Suppressor macrophage treated with lipopolysaccharide for 1 hour (primary cell): Measurements from ENCODE around the gene CD58.
A peak's percentile ranks its signal among the peaks of the same experiment; 100 is the strongest.

ENCODE experiments used
- DNase-seq, 3 donors: peaks; one replicate each; pipeline ENCODE4 v3.0.0-alpha.2; 2020 to 2022

CD58 gene

DNA sequence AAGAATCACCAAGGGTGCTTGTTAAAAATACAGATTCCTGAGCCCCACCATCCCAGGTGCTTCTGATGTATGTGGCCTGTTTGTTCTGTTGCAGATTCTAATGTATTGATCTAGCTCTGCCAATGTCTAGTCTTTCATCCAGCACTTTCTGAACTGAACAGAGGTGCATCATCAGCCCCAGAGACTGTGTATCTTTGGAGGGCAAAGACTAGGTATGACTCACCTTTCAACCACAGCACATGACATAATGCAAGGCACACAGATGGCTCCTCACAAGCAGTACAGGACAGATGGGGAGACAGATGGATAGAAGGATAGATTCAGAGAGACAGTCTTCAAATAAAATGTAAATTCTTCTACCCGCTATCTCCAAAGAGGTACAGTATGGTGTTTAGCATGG is 32.3 kb downstream of the CD58 start:
- peak; percentile 37 to 54 (median 47) for DNase-seq

DNA sequence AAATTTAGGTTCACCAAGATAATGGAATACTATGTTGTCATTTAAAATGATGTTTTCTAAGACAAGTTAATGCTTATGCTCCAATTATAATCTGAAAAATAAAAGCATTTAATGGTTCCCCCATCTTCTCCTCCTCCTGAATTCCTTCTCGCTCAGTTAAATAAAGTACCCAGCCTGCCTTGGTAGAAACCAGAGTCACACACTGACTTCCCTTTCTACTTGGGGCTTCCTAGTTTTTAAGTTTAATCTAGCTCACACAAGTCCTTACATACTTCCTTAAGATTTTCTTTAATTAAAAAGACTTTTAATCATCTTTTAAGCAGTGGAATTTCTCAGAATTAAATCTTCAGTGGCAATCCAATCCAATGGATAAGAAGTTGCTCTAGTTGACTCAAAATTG is 32.9 kb downstream of the CD58 start:
- peak; percentile 30 to 47 (median 43) for DNase-seq

DNA sequence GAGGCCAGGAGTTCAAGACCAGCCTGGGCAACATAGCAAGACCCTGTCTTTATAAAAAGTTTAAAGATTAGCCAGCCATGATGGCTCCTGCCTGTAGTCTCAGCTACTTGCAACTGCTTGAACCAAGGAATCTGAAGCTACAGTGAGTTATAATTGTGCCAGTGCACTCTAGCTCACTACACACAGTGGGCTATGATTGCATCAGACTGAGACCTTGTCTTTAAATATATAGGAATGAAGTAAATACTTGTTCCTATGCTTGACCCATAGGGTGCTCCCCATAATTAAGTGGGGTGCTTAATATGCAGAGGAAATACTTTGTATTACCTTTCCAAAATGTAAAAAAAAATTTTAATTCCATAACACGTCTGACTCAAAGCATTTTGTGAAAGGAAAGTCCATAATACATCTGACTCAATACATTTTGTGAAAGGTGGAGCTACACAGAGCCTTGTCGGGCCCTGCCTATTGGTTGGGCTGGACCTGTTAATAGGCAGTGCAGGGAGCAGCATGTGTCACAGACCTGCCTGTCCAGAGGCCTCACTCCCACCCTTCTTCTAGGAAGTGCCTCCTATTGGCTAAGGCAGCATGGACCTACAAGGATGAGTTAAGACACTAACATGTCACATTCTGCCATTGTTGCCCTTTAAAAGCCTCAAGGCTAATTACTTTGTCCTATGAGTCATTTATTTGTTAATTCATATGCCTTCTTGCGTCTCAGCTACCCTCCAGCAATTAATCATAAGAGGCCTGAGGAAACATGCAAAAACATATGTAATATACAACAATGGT is 33.6 kb downstream of the CD58 start:
- peak; percentile 61 to 79 (median 77) for DNase-seq

DNA sequence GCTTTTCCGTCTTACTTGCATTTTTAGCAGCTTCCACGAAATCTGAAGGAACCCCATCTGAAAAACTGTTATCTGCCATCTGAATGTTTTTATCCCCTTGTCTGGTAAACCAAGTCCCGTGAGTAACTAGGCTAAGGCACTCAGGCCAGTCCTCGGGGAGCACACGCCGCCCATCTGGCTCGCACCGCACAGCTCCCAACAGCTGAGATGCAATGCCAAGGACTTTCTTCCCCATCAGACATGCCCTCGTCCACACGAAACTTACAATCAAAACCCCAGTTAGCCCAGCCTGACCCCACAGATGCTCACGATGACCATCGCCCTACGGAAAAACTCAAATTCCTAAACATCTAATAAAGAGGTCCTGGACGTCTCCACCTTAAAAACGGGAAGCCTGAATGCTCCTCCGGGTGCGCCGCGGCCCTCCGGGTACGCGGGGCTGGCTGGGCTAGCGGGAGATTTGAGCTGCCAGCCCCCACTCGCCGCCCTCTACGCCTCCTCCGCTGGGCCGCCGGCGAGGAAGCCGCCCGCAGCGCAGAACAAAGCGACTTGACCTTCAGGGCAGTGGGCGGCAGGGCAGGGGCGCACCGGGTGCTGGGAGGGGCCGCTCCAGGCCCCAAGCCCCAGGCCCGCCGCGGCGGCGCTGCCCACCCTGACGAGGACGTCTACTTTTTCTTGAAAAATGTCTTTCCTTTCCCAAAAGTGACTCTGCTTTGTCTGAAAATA is 36.6 kb downstream of the CD58 start:
- DNase-seq, result no peak

DNA sequence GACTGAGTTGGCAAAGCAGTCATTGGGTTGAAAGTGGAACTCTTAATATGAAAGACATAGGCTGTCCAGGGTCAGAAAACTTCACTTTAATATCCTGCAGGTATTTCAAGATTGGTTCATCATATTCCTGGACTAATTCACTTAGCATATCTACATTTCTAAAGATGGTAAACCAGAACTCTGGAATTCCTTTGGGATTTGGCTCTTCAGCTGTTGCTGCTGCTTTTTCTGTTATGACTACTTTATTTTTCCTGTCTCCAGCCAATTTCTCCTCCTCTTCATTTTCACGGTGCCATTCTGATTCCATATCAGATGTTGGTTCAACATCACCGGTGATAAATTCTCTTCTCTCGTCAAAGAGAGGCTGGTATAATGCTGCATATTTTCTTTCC is 37.4 kb downstream of the CD58 start:
- no peak for DNase-seq

DNA sequence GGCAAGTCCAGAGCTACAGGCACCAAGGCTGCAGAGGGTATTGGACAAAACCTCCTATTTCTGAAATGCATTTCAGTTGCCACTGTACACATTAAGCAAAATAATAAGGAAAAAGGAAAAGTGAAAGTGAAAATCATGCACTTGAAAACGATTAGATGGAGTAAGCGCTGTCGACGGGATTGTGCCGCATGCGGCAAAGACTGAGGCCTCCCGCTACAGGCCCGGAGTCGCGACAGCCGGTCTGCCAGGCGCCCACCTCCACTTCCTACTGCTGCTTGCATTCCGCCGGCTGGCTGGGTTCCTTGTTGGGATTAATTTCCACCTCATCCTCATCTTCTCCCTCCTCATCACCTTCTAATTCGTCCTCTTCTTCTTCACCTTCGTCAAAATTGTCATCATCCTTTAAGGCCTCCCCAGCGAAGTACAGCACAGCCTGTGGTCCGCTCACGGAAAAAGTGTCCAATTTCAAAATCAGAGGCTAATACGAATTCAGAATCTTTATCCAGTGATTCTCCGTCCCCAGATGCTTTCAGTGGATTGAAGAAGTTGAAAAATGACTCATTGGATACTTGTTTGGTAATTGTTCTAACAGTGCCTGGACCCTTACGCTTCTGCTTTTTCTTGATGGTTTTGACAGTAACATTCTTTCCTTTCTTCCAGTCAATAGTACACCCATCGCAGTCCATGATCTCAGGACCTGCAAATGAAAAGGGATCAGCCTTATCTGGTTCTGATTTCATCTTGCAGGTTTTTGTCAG is 38.0 kb downstream of the CD58 start:
- peak; percentile 56 to 85 (median 77) for DNase-seq

DNA sequence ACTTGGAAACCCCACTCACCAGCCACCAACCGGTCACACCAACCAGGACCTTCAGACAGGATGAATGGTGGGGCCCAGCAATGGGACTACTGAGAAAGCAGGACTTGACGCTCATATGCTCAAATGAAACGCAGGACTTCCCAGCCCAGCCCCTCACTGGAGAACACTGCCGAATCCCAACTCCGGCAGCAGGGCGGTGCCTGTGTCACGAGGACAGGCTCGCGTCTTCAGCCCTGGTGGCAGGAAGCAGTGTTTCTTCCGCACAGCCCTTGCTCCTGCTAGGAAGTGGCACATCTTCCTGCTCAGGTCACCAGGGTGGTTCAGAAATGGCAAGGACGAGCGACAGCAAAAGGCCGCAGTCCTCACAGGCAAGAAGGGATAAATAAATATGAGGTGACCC is 38.9 kb downstream of the CD58 start:
- no peak for DNase-seq

DNA sequence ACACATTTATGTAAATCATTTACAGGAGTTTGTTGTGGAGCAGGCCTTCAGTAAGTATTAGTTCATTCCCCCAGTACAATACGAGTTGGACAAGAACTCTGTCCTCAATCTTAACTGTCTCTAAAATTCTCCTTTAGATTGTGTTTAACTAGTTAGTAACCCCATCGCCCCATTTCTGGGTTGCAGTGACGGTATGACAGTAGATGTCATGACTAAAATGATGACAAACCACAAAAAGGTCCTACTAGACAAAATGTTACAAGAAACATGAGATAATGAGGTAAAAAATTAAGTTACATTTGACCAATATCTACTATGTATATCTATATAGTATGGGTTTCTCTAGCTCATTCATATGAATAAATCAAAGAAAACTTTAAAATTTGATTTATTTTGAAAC is 41.1 kb downstream of the CD58 start:
- no peak for DNase-seq

DNA sequence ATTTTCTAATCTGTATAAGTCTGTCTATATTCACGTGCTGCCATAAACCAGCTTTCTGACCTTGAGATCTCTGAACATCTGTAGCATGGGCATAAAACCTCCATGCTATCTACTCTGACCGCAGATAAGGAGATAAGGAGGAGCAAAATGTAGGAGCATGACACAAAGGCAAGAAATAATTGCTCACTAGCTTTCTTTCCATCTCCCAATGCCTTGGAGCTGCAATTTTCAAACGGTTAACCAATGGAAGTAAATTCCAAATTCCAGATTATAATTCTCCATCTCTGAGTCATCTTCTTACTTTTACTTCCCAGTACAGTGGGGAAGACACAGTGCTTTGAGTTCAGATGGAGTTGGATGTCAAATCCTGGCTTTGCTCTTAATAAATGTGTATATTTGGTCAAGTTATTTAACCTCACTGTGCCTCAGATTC is 41.6 kb downstream of the CD58 start:
- no peak for DNase-seq

DNA sequence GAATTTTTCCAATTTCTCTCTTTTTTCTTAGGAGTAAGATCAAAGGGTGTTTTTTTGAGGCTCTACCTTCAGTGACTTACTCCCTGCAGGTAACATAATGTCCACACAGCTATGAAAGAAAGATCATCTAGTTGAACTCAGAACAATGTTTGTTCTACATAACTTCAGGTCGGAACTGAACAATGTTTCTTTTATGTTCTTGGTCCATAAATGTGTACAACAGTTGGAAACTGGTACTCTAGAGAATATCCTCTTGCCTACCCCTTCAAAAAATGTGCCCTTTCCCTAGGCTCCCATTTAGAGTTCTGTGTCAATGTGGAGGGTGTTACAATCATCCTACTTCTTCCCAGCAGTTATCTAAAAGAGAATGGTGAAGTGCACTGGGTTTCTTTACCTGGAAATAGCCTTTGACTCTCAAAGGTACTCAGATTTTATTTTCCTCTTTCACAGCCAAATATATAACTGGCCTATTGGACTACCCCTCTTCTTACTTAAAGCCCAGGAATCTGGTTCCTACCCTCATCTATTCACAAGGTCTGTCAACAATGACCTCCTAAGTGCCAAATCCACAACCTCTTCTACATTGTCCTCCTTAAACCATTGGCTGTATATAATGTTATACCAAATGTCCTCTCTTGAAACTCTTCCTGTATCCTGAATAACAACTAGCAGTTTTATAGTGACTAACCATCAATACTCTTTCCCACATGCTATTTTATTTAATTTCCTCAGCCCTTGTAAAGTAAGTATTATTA is 42.3 kb downstream of the CD58 start:
- no peak for DNase-seq

DNA sequence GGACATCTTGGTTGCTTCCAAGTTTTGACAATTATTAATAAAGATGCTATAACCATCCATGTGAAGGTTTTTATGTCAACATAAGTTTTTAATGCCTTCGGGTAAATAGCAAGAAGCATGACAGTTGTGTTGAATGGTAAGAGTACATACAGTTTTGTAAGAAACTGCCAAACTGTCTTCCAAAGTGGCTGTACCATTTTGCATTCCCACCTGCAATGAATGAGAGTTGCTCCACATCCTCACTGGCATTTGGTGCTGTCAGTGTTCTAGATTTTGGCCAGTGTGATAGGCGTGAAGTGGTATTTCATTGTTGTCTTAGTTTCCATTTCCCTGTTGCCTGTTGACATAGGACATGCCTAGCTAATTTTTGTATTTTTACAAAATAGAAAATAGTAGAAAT is 45.4 kb downstream of the CD58 start:
- no peak for DNase-seq

DNA sequence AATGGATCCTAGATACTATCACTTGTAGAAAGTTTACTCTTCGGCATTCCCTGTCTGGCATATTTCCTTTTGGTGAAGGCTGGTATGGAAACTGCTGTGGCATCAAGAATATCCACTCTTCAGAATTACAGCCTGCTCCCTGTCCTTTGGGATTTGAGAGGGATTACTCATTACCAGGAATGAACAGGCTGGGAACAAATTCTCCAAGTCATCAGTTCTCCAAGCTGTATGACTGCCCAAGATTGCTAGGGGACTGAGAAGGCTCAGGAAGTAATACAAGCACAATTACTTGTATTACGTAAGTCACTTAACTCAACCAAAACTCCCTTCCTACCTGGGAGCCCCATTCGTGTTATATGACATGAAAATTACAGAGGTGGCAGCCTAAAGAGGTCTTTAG is 49.6 kb downstream of the CD58 start:
- DNase-seq, result no peak

DNA sequence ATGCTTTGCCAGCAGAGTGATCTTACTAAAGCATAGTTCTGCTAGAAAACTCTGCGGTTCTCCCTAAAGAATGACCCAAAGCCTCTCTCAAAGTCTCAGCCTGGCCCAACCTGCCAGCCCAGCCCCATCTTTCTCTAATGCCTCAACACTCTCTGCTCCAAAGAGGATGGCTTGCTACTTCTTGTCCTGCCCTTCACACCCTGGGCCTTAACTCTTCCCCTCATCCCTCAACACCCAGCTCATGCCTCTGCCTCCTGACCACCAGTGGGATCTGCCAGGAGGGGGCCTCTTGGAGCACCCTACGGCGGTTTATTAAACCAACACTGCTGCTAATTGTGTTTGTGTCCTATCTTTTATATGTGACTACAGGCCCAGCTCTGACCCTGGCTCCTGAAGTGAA is 52.4 kb downstream of the CD58 start:
- DNase-seq, result no peak

DNA sequence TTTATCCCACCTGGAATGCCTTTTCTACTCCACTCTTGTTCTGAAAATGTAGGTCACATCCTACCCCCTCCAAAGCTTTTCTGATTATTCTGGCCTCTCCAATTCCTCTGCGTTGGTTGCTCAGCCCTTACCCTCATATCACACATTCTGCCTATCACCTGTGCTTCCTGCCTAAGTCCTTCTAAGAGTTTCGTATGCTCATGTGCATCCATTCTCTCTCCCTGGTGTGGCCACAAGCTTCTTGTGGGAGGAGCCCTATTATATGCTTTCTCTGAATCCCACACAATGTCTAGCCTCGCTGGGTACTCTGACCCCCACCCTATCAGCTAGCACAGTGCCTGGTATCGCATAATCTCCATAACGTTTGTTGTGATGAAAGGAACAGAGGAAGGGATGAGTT is 54.2 kb downstream of the CD58 start:
- DNase-seq, result no peak

DNA sequence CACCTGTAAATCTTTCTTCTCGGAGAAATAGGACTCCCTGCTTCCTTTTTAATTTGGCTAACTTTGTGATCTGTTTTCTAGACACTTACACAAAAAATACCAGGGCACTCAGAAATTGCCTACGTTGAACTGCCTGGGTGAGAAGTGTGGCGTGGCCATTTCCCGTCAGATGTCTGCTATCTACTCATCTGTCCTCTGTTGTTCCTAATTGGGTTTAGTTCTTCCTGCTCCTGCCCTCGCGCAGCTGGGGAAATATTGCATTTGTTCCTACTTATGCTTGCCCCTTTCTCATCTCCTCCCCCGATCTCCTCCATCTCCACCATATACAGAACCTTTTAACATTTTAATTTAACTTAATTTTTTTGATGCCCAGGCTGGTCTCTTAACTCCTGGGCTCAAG is 55.1 kb downstream of the CD58 start:
- DNase-seq, result peak in 2 of 3 donors; percentile 37 to 60

DNA sequence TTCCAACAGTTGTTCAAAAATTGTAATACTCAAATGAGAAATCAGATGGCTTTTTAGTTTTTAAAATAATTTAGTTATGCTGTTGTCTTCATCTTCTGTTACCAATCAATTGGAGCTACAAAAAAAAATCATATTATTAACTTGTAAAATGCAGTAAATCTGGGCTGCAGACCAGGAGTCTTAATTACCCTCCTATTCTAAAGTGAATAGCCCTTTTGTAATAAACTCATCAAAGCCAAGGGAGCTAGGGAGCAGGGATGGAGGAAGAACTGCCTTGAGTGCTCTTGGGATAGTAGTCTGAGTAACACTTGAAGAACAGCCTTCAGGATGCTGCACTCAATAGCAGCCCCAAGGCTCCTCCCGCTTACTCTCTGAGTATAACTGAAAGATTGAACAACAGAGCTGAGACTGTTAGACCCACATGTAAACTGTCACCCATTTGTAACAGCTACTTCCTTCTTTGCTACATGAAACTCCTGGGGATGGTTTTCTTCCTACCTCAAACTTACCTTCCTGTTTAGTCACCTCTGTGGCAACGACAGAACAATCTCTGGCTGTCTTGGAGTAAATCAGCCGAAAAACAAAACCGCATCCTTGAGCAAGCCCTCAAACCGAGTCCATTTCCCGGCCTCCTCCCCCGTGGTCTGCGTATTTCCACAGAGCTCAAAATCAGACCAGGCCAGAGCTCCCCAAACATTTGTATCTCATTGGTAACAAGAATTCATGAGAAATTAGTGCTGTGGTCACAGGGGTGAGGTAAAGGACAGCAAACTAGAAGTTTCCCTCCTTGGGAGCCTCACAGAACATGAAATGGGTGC is 55.9 kb downstream of the CD58 start:
- peak; percentile 60 to 68 (median 63) for DNase-seq

DNA sequence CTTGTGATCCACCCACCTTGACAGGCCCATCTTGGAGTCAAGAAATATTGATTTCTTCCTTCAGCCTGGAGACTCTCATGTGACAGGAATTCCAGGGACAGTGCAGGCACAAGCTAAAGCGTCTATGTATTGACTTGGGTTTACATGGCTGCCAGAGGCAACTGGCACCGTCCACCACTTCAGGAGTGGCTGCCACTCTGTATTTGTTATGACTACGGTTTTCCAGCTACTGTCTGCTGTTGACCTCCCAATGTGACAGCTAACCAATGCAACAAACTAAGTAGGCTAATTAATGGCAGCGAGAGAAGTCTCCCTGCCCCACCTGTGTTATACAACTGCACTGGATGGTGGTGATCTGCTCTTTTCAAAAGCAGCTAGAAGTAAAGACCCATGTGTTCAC is 56.9 kb downstream of the CD58 start:
- DNase-seq, result no peak

DNA sequence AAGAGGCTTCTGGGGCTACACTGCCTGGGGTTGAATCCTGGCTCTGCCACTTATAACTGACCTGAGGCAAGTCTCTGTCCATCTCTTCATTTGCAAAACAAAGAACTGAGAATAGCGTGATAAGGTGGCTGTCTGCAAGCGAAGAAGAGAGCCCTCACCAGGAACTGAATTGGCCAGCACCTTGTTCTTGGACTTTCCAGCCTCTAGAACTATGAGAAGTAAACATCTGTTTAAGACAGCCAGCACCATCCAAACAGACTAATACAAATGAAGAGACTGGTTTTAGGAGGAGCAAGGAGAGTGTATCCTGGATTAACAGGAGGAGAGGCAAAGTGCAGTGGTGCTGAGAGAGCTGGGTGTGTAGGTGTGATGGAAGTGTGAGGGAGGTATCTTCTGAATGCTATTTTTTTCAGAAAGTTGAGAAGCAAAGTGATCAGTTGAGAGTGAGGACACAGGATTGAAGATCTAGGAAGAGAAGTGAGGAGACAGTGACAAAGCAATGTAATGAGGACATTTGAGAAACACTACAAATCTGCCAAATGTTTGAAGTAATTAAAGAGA is 59.3 kb downstream of the CD58 start:
- no peak for DNase-seq

DNA sequence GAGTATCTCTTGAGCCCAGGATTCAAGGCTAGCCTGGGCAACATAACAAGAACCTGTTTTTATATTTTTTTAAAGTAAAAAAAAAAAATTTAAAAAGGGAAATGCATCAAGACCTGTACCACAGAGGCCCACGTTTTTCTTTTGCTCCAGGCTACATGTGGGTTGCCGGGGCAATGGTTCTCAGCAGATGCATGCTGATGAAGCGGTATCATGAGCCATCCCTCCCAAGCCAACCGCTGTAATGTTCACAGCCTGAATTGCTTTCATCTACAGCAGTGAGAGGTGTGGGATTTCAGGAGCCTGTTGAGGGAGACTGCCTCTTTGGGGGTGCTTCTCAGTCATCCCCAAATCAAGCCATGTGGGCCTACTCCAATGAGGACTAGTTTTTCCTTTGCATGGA is 60.5 kb downstream of the CD58 start:
- no peak for DNase-seq

DNA sequence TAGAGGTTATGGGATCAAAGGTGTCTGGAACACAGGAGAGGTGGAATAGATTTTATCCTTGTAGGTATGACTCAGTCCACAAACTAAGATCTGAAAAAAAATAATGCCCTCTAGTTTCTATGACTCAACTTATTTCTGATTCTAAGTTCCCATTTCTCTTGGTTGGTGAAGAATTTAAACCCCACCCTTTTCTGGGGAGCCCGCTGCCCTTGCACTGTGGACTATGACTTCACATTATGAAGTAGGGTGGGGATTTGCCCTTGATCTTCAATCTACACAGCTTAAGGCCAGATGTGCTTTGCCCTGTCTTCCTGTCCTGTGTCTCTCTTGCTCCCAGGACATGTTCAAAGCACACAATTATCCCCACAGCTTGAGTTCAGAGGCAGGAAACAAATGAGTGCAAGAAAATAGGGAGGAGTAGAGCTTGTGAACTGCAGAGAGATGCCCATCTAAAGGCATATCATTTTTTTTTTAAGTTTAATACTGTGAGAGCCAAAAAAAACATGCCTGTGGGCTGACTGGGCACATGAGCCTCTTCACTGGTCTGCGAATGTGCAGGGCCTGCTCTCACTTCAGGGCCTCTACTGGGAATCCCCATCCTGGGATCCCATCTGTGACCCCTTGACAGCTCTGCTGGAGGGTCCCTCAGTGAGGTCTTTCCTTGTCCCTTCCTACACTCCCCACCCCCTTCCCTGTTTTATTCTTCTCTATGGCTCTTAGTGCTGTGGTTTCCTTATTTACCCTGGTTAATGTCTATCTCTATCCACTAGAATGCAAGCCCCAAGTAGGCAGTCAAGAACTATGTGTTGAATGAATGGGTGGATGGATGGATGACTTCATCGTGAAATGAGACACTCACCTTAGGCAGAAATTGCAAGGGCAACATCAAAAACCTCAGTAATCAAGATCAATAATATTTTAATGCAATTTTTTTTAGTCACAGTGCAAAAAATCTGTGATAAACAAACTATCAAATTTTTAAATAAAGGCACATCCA is 61.5 kb downstream of the CD58 start:
- peak; percentile 89 to 96 (median 95) for DNase-seq
